ENCODE measurements around the gene ZNF500.

- no peak for TF ChIP-seq CTCF (IDR thresholded peaks at IDR 0.05)
- TF ChIP-seq EZH2 (IDR thresholded peaks at IDR 0.05; ENCODE audit: borderline replicate concordance, insufficient read depth, low read depth, low read length, poor library complexity, severe bottlenecking), result no peak
Measured at GRCh38 chr16:4806280-4806679, 39.3 kb upstream of the ZNF500 start.

Measured in B cell (primary cell).